GM19239 (cell line): ENCODE results near the gene CPE.

Experiments
- DNase-seq: peaks from one replicate; pipeline ENCODE4 v3.0.0; 2011; ENCODE audit warnings: low spot score; ENCODE audit not compliant: insufficient read length
- FAIRE-seq: peaks from 2 replicates; lab custom pipeline; 2011; peaks lifted over from hg19 to GRCh38; lab: Jason Lieb, UNC

The CPE gene

DNA sequence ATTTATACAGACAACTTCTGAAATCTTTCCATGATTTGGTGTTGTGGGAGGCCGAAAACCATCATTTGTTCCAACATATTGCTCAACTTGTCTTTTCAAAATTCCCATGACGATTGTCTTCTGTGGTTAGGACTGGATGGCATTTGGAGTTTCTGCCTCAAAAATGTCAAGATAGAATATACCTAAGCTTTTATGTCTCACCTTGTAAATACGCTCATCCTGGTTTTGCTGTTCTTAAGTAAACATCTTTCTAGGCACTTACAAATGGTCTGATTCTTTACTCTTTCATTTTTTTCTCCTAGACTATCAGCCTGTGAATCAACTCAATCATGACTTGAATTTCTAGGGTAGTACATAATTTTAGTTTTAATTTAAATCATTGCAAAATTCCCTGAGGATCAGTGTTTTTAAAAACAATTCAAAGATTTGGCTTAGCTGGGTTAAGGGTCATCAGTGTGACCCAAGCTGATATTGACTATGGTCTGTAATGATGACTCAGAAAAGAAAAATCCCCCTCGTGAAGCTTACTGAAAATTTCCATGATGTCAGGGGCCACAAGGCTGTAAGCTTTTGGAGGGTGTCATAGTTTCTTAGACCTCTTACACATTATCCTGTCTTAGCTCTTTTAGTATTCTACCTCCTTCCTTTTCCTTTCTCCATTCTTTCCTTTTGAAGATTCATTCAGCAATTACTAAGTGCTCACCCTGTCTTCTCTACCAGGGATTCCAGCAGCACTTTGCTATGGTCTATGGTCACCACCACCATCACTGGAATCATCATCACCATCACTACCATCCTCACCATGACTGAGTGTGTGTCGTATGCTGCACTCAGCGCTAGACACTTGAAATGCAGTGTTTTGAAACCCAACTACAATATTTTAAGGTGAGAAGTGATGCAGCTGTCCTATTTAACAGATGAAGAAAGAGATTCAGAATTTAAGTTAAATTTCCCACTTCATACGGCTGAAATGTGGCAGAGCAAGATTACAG is 124.4 kb downstream of the CPE start:
- DNase-seq, result no peak
- FAIRE-seq, result no peak

DNA sequence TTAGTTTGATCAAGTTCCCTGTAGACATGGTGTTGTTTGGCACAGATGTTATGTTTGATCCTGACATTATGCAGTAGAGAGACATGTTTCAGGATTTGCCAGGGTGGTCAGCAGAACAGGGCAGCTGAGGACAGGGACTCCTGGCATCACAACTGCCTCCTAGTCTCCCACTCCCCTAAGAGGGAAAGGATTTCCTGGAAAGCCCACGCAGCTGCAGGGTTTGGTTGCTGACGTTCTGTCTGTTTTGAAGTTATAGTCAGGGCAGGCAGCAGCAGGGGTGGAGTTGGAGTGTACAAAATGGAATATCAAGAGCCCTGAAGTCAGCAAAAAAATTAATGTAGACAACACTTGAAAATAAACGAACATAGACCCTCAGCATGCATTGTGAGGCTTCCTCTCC is 125.4 kb downstream of the CPE start:
- FAIRE-seq, result no peak
- no peak for DNase-seq

DNA sequence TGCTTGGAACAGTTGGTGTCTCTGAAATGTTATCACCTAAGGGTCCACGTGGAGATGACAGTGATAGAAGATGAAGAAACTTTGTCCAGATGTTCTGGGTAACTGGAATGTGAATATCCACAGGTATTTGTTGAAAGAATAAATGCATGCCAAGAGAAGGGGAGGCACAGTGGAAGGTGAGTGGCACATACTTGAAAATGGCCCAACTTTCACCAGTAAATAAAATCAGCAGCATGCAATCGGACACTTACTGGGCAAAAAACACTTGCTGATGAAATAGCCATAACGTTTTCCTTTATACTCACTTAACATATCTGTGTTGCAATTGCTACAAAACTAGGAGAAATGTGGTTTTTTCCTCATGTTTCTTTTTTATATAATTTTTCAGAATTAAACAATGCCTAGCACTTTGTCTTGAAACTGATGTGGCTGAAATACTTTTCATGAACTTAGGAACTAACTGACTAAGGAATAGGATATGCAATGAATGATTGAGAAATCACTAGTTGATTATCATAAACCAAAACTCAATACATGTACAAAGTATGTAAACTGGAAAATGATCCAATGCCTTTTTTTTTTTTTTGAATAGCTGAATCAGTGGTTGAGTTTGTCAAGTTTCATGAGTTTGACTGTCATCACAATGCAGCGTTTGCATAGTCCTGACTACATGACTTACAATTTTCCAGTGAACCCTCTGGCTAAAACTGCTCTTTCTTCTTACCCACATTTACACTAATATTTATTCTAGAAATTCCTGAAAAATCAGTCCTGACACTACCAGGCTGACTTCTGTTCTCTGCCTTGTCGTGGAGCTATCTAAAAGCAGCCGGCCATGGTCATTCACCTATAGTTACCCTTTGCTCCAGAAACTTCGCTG is 127.4 kb downstream of the CPE start:
- FAIRE-seq, result no peak

DNA sequence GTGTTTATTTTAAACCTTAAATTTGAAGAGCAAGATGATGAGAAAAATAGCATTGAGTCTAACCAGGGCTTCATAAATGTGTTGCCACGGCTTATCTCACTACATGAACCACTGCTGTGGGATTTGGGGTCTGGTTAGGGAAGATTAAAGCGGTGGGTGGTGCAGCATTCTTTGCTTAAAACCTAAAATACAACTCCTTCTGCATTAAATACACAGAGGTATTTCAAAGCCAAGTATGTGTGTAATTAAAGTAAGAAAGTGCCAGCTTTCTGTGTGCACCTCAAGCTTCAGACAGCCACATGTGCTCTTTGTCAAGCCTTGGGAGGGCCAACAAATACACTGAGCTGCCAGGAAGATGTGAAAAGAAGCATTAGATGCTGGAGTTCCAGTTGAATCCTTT is 128.0 kb downstream of the CPE start:
- FAIRE-seq (no peak), DNase-seq (no peak)

More for the DNA sequence above, 127.4 kb downstream of the CPE start:
- no peak for DNase-seq

DNA sequence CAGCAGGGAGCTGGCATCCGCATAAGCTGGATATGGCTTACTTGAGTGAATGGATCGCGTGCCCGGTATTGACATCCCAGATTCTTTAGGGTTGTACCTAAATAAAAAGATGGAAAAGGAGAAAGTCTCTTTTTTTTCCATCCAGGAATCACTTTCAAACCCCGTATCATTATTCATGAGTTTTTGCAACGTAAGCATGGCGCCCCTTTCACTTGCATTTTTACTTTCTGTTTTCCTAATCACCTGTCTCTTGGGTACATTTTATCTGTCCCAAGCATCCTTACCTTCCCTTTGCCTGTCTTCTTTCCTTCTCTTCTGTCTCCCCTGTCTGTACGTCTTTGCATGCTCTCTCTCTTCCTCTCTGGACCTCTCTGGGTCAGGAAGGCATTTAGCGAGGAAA is 128.6 kb downstream of the CPE start:
- DNase-seq, result no peak
- FAIRE-seq, result no peak

DNA sequence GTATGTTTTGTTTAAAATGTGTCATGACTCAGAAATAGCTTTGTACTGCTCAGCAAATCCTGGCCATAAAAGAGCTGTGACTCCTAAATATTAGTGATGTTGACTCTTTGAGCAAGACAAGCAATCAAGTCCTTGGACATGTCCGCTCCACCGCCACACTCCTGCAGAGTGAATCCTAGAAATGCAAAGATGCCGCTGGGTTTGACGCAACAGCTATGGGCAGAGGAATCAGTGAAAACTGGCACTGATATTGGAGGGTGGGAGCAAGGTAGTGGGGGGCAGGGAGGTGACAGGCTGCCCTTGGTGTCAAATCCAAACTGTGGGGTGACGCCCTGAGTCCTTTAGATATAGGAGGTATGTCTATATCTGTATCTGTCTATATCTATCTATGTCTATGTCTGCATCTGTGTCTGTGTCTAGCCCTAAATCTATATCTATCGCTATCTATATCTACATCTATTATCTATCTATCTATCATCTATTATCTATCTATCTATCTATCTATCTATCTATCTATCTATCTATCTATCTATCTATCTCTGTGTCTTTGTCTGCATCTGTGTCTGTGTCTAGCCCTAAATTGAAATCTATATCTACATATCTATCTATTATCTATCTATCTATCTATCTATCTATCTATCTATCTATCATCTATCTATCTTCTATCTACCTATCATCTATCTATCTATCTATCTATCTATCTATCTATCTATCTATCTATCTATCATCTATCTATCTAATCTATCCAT is 129.7 kb downstream of the CPE start:
- DNase-seq (no peak), FAIRE-seq (no peak)

DNA sequence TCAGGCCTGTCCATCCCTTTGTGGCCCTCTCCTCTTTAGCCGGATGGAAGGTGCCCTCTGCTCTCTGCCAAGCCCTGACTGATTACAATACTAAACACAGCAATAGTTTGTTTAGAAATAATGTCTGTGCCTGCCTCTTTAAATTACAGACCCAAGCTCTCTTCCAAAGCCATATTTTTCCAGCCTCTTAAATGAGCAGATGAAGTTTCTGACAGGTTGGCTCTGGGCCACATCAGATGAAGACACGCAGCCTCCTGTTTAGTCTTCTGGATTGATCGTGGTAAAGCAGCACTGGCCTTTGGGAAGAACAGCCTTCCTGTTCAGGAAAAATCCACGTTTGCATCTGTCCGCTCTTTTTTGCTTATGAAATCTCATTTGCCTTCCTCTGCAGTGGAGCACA is 133.6 kb downstream of the CPE start:
- no peak for DNase-seq
- no peak for FAIRE-seq

DNA sequence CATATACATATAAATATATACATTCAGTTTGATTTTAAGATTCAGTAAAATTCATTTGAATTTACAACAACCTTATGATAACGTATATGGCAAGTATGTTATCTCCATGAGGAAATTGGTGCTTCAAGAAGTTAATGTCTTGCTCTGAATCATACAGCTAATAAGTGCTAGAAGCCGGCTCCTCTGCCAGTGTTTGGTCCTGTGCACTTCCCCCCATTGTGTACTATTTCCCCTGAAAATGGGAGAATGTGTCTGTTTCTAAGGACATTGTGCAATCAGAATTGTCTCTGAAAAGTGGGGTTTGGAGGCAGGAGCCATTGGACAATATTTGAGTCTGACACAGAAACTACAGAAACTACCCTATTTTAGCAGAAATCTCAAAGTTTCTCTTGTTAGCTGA is 135.9 kb downstream of the CPE start:
- DNase-seq, result no peak
- no peak for FAIRE-seq

DNA sequence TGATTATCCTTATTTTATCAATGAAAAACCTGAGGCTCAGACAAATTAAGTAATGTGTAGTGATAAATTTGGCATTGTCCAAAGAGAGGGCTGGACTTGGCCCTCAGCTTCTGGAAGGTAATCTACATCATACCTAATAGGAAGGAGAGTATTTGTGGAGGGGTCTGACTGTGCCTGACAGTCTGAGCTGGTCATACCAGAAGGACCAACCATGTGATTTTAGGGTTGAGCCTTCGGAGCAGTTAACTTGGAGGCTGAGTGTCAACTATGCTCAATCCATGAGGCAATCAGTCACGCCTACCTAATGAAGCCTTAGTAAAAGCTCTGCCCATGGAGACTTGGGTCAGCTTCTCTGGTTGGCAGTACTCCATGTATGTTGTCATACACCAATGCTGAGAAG is 136.4 kb downstream of the CPE start:
- FAIRE-seq (no peak), DNase-seq (no peak)

DNA sequence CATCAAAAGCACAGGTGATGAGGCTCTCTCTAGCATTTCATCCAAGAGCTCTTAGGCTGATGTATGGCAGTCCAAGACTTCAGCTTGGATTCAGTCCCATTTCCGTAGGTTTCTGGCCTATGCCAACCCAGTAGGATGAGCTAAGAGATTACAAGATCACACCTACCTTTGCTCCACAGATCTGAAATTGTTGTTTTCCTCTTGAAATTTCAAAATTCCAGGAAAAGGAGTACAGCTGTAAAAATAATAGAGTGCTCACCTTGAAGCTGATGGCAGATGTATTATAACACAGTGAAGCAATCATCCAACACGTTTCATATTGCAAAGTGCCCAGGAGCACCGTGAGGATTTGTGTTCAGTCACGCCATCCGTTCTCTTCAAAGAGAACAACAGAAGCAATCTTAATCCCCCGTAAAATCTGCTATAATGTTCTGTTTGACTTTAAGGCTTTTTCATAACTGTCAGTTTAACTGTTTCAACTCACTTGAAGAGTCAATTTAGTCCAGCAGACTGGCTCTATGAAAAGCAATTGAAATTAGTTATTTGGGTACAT is 137.5 kb downstream of the CPE start:
- DNase-seq (no peak), FAIRE-seq (no peak)

DNA sequence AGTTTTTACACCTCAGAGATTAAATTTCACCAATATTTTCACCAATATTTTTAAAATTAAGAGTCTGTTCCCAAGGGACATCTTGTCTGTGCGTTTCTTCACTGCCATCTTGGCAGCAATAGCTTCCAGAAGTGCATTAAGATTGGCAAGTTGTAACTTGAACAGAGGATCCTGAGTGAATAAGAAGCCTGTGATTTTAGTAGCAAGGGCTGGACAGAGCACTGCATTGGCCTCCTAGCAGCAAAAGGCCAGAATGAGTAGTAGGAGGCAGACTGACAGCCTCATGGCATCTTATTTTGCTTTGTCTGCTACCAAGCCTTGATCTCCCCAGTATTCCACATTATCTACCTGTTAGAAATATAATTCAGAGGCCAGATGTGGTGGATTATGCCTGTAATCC is 138.4 kb downstream of the CPE start:
- FAIRE-seq (no peak), DNase-seq (no peak)

DNA sequence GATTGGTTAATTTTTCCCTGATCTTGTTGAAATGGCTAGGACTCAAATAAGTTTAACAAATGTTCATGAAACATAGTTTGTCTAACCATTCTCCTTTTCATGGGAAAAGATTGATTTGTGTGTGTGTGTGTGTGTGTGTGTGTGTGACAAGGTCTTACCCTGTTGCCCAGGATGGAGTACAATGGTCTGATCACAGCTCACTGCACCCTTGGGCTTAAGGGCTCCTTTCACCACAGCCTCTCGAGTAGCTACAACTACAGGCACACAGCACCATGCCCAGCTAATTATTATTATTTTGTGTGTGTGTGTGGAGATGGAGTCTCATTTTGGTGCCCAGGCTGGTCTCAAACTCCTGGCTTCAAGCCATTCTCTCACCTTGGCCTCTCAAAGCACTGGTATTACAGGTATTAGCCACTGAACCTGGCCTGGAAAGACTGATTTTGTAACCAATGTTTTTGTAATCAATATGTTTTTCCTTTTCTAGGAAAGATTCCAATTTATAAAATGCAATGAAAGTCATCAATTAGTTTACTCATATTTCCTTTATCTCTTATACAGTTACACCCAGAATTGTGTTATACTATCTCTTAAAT is 139.3 kb downstream of the CPE start:
- DNase-seq, result no peak
- no peak for FAIRE-seq

DNA sequence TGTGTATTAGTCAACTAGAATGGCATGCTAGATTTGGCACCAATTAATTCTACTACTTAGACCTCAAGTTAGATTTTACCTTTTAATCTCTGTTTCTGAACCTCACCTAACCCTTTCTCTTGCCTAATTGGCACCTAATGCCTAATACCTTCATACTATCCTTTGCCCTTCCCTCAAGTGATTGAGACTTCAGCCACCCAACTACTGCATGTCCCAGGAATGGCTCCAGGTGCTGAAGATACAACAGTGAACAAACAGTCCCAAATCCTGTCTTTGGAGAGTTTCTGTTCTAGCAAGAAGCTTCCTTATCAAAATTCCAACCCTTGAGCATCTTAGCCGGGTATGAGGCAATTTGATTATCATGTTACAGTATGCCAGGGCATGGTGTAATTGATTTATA is 139.9 kb downstream of the CPE start:
- DNase-seq (no peak), FAIRE-seq (no peak)

DNA sequence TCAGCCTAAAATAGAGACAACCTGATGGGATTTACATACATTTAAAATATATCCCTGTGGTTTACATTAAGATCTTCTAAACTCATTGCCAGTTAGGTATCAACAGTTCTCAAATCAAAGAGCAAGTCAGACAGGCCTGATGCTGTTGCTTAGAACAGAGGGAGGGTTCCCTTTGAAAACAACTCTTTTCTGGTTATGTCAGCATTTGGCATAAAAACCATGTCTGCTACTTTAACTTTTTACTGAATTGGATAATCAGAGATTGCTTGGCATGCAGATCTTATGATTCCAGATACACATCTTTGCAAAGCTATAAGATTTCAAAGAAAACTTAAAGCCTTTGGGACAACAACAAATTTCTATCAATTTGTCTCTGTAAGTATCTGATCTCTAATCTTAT is 140.8 kb downstream of the CPE start:
- DNase-seq (no peak), FAIRE-seq (no peak)

DNA sequence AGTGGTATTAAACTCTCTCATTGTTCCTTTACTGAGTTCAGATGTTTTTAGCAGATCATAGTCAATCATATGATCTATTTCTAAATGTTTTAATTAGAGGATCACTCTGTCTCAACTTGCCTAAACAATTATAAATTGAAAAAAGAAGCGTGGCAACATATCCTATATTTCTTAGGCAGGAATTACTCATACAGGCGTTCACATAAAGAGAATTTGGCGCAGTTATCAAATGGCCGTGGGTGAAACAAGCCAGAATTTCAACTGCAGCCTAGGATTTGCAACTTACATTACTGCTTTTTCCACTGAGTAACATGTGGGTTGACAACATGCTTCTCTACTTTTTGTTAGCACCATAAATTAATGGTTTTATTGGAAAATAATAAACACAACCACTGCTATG is 141.3 kb downstream of the CPE start:
- FAIRE-seq, result no peak
- DNase-seq, result no peak

DNA sequence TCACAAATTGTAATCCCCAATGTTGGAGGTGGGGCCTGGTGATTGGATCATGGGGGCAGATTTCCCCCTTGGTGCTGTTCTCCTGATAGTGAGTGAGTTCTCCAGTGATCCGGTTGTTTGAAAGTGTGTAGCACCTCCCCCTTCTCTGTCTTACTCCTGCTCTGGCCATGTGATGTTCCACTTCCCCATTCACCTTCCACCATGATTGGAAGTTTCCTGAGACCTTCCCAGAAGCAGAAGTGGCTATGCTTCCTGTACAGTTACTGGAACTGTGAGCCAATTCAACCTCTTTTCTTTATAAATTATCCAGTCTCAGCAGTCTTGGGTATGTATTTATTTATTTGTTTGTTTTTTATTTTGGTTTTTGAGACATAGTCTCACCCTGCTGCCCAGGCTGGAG is 143.2 kb downstream of the CPE start:
- DNase-seq (no peak), FAIRE-seq (no peak)

DNA sequence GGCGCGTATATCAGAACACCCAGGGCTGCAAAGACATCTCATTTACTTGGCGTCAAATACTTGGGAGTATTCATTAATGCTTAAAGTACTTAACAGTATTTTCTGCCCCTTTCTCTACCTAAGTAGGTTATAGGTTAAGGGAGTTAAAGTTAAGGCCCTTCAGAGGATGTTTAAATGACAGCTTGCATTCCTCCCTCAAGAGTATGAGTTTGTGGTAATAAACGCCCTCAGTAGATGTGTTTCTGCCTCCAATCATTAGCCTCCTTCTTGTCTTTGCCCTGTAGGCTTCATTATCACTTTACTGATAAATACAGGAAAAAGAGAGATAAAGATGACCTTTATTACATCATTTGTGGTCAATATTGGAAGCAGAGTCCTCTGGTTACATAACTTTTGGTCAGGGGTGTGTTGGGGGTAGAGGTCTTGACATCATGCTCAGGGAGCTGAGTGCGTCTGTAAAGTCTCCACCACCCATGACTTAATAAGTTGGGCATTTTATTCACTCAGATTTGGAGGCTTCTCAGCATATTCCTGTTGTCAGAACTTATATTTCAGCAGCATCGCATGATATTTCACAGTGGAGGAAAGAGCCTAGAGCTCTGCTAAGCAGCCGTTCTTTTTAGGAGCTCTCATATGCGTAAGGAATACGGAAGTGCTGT is 145.9 kb downstream of the CPE start:
- DNase-seq (no peak), FAIRE-seq (no peak)

DNA sequence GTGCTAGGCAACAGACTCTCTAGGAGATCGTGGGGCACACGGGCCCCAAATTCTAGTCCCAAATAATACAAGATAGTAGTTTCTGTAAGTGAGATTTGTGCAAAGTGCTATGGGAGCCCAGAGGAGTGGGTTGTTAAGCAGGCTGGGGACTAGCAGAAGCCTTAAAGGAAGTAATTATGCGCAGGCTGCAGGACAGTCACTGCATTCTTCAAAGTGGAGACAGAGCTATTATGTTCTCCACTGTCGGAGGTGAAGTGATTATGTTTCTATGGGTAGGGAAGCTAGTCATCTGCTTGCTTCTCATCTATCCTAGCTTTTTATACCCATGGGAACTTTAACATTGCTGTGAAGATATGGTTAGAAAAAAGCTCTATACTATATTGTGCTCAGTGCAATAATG is 154.2 kb downstream of the CPE start:
- DNase-seq, result no peak
- FAIRE-seq, result no peak

DNA sequence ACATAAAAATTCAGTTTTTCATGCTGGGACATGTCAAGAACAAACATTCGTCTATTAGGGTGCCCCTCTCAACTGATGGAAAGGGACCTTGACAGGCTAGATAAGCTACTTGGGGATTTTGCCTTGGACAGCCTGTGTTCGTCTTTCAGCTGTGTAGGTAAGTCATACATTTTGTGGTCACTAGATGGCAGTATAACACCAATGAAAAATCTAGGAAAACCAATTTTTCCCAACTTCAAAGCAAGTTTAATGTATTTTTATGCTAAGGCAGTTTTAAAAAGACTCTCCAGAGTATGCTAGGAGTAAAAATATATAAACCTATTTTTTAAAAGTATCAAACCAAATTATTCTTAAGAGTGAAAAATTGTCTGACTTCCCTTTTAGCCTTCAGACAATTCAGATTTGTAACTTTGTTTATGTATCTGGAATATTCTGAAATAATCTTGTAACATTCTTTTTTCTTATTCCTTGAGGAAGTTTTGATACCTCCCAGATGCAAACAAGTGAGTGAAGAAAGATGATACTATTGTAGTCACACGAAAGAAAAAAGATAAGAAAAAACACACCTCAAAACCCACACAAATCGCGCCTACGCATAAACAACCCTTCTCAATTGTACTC is 158.3 kb downstream of the CPE start:
- DNase-seq, result peak; percentile 18
- FAIRE-seq, result peak; percentile 85
